Amniotic stem cell (primary cell): ENCODE data around the gene NR4A3.
"Not testable (repeated sequence)": the region's sequence is repeated elsewhere in the genome, so short reads cannot be mapped to it uniquely, and the experiment has no call there.

ENCODE experiments used
- DNase-seq: peaks from one replicate; lab custom pipeline; 2025; lab: John Stamatoyannopoulos, UW

The NR4A3 gene

GRCh38 chr9:99834474-99834873, 12.8 kb downstream of the NR4A3 start:
- DNase-seq: no peak

- no peak for DNase-seq
Observed at GRCh38 chr9:99835142-99835541, 13.5 kb downstream of the NR4A3 start.

- DNase-seq: no peak
Observed at GRCh38 chr9:99835581-99835980, 13.9 kb downstream of the NR4A3 start.

DNA sequence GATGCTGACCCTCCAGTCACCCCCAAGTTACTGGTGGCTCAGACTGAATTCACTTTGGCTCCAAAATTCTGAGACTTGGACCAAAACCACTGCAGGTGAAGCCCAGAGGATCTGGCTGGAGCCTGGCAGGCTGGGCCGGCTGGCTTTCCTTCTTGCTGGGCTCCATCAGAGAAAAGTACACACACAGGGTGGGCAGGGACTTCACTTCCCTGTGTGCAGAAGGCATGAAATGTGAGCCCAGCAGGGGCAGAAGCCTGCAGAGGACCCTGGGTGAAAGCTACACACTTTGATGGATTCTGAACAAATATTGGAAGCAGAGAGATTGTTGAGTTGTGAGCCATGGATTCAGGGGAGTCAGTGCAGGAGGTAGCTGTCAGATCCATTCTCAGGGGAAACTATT, 18.4 kb downstream of the NR4A3 start:
- no peak for DNase-seq

DNA sequence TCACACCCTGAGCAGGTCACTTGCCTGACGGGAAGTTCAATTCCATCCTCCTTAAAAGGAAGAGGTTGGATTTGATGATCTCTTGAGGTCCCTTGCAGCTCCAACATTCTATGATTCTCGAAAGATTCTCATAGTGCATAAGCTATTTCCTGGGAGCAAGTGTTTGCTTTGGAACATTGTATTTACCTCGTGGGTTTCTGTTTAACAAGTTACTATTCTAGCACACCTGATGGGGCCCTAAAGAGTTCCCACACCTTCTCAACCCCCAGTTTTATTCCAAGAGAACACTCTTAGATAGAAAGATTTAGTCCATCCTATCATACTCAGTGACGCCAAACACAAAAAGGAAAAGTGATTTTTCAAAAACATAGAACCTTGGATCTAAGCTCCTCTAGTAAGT, 23.4 kb downstream of the NR4A3 start:
- DNase-seq: no peak

DNA sequence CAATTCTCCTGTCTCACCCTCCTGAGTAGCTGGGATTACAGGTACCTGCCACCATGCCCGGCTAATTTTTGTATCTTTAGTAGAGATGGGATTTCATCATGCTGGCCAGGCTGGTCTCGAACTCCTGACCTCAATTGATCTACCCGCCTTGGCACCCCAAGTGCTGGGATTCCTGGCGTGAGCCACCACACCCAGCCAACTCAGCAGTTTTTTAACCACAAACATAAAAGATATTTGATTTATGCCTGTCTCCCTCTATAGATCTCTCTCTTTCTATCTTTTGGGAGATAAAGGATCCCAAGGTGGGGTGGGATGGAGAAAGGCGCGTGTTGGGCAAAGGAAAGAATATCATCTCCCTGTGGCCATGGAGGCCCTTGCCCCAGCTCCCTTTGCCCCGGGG, 26.8 kb downstream of the NR4A3 start:
- DNase-seq: no peak

GRCh38 chr9:99850736-99851499, 29.2 kb downstream of the NR4A3 start:
- DNase-seq: no peak

GRCh38 chr9:99851500-99851822, 29.8 kb downstream of the NR4A3 start:
- DNase-seq: no peak

- DNase-seq: no peak
Observed at GRCh38 chr9:99852617-99853016, 30.9 kb downstream of the NR4A3 start.

DNA sequence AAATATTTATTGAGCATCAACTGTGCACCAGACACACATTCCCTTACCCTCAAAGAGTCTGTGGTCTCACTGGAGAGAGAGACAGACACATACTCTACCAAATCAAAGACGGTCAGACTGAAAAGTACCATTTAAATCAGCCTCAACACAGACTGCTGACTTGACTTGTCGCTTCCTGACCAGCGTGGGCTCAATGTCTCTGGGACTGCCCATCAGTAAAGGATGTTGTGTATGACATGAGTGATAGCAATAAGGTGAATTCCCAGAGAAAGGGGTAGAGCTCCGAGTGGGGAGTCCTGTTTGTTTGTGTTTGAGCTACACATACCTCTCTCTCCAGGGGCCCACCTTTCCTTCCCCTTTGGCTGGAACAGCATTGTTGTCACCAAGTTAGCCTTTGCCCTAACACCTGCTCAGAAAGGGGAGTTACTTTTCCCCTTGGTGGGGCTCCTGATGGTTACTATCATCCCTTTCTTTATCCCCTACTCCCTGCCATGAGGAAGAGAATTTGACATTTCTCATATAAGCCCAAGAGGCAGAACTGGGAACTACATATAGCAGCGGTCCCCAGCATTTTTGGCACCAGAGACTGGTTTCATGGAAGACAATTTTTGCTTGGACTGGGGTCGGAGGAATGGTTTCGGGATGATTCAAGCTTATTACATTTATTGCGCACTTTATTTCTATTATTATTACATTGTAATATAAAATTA, 33.9 kb downstream of the NR4A3 start:
- DNase-seq: no peak

DNA sequence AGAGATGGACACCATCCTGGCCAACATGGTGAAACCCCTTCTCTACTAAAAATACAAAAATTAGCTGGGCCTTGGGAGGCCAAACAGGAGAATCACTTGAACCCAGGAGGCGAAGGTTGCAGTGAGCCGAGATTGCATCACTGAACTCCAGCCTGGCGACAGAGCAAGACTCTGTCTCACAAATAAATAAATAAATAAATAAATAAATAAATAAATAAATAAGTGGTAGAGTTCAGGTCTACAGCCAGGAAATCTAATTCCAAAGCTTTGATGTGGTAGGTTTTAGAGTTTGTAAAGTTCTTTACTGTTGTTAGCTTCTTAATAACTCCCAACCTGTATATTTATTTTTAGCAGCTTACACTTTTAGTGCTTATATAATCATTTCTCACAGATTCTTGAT, 35.9 kb downstream of the NR4A3 start:
- DNase-seq: not testable (repeated sequence)

DNA sequence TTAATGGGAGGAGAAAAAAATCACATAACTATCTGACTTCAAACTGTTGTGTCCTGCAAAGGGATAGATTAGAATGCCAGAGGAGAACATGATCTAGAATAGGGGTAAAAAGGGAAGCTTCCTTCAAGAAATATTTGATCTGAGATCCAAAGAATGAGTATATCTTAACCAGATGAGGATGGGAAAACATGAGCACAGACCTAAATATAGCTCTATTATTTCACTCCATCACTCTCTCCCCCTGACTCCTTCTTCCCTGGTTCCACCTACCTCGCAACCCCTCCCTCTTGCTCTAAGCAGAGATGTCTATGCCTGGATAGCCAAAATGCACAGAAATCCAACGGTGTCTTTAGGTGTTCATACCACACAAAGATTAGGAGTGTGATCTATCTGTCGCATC, 36.4 kb downstream of the NR4A3 start:
- no peak for DNase-seq

- DNase-seq: no peak
Observed at GRCh38 chr9:99859243-99859980, 37.7 kb downstream of the NR4A3 start.

DNA sequence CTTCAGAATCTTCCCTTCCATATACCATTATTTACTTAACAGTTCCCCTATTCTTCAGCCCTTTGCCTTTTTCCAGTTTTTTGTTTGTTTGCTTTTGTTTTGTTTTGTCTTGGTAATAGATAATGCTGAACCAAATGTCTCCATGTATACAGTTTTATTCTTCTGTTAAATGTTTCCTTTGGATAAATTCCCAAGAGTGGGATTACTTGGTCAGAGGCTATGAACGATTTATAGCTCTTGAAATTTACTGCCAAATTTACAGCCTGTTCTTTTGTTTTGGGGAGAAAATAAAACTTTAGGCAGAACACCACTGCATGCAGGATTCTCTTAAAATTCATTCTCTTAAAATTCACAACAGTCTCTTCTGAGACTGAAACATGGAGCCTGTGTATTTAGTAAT, 38.6 kb downstream of the NR4A3 start:
- no peak for DNase-seq

GRCh38 chr9:99863955-99864354, 42.3 kb downstream of the NR4A3 start:
- no peak for DNase-seq

GRCh38 chr9:99866398-99866797, 44.7 kb downstream of the NR4A3 start:
- no peak for DNase-seq

DNA sequence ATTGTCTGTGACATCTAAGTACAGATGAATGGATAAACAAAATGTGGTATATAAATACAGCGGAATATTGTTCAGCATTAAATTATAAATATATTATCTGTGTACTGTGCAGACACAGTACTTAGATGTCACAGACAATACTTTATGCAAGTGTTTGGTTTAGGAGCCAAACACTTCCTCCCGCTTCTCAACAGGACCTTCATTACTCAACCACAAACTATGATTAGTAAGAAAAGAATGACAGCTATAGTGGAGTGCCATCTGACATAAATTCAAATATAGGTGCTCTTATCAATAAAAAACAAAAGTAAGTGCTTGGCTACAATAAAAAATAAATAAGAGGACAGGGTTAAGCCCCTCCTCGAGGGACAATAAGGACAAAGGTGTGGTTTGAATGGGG, 45.9 kb downstream of the NR4A3 start:
- DNase-seq: no peak

GRCh38 chr9:99867968-99868367, 46.3 kb downstream of the NR4A3 start:
- DNase-seq: no peak

- DNase-seq: no peak
Observed at GRCh38 chr9:99868845-99869244, 47.2 kb downstream of the NR4A3 start.

DNA sequence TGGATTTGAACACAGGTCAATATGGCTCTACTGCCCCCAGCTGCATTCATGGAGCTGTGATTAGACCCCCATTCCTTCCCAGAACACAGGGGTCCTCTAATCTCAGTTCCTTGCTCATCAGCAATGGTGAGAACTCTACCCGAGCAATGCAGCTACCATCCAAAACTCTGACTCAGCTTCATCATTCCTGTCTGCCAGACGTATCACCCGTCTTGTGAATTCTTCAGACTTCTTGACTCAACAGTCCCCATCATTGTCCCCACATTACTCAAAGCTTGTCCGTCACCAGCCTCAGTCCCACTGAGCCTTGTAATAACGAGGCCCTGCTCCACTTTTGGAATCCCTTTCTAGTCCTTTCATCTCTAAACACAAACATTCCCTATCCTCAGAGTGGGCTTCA, 48.4 kb downstream of the NR4A3 start:
- no peak for DNase-seq

GRCh38 chr9:99873531-99873930, 51.8 kb downstream of the NR4A3 start:
- DNase-seq: peak; percentile 50

- no peak for DNase-seq
Observed at GRCh38 chr9:99873943-99874584, 52.4 kb downstream of the NR4A3 start.

DNA sequence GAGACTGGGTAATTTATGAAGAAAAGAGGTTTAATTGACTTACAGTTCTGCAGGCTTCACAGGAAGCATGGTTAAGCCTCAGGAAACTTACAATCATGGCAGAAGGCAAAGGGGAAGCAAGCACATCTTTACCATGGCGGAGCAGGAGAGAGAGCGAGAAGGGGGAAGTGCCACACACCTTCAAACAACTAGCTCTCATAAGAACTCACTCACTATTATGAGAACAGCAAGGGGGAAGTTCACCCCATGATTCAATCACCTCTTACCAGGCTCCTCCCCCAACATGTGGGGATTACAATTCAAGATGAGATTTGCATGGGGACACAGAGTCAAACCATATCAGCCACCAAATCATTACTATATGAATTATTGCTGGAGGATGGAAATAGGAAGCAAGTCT, 54.5 kb downstream of the NR4A3 start:
- no peak for DNase-seq
